ENCODE measurements around the gene SLC5A1.

Gene SLC5A1

GRCh38 chr22:32042924-32043323, at the start of gene SLC5A1:
TSS of gene SLC5A1 (plus strand) at chr22:32043261. CDS start at chr22:32043282, 21 bp downstream.
- no peak for DNase-seq (ENCODE audit: low spot score)

GRCh38 chr22:31995046-31995445, 48.0 kb upstream of the SLC5A1 start:
- no peak for DNase-seq (ENCODE audit: low spot score)

DNA sequence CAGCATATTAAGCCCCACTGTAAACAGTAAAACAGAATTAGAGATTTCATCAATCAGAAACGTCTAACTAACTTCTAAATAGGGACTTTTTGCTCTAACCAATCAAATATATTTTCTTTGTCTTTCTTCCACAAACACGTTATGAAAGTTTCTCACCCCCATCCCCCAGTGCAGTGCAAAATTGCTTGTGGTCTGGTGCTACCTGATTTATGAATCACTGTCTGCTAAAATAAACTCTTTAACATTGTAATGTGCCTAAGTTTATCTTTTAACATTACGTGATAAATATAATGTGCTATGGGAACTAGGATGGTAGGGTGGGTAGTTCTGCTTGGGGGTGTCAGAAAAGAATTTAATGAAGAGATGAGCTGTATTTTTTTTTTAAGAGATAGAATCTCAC, 47.3 kb upstream of the SLC5A1 start:
- DNase-seq (ENCODE audit: low spot score) = no peak

DNA sequence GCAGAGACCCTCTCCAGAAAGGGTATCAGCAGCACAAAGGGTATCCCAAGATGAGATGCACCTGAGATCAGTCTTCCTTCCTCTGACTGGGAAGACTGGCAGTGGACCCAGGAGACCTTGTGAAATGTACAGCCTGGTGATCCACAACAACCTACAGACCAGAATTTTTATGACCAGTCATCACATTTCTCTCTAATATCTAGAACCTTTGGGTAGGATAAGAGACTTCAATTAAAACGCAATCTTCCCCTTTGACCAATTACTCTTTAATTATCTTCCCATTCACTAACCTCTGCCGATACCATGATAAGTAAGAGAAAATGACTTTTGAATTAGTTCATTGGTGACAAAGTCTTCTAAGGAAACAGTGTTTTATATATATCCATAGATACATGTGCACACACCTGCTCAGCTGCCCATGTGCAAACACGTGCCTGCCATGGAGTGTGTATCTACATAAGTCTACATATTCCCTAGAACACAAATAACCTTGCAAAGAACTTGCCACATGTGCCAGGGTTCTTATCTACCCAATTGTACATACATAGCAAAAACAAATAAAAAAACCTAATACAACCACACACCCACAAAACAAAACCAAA, 44.2 kb upstream of the SLC5A1 start:
- no peak for DNase-seq (ENCODE audit: low spot score)

- no peak for DNase-seq (ENCODE audit: low spot score)
Measured at GRCh38 chr22:32000181-32000580, 42.9 kb upstream of the SLC5A1 start.

- DNase-seq (ENCODE audit: low spot score) = no peak
Measured at GRCh38 chr22:32005453-32005852, 37.6 kb upstream of the SLC5A1 start.

DNA sequence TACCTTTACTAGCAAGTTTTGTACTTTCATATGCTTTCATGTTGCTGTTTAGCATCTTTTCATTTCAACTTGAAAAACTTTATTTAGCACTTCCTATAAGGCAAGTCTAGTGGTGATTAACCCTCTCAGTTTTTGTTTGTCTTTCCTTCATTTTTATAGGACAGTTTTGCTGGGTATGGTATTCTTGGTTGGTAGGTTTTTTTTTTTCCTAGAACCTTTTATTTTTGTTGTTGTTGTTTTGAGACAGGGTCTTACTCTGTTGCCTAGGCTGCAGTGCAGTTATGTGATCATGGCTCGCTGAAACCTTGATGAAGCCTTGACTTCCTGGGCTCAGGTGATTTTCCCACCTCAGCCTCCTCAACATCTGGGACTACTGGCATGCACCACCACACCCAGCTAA, 29.9 kb upstream of the SLC5A1 start:
- no peak for DNase-seq (ENCODE audit: low spot score)

DNA sequence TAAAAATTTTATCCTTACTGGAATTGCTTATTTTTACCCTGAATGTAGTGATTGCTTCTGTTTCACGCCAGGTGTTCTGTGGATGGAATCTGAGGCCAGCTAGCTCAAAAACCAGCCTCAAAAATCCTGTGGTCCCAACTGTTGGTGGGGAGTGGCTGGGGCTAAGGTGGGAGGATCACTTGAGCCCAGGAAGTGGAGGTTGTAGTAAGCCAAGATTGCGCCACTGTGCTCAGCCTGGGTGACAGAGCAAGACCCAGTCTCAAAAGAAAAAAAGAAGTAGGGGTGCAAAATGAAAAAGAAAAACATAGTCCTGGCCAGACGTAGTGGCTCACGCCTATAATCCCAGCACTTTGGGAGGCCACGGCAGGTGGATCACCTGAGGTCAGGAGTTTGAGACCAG, 27.0 kb upstream of the SLC5A1 start:
- DNase-seq (ENCODE audit: low spot score) = no peak

- DNase-seq (ENCODE audit: low spot score) = no peak
Measured at GRCh38 chr22:32018056-32018455, 25.0 kb upstream of the SLC5A1 start.

GRCh38 chr22:32020117-32020516, 22.9 kb upstream of the SLC5A1 start:
- peak; percentile 27 for DNase-seq (ENCODE audit: low spot score)

DNA sequence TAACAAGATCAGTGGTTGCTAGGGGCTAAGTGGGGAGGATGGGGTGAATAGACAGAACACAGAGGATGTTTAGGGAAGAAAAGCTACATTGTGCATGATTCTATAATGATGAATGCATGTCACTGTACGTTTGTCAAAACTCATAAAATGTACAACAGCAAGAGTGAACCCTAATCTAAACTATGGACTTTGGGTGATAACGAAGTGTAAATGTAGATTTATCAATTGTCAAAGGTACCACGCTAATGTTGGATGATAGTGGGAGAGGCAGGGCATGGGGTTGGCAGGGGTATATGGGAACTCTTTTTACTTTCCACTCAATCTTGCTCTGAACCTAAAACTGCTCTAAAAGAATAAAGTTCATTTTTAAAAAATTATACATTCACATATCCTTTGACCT, 21.3 kb upstream of the SLC5A1 start:
- DNase-seq (ENCODE audit: low spot score) = no peak

DNA sequence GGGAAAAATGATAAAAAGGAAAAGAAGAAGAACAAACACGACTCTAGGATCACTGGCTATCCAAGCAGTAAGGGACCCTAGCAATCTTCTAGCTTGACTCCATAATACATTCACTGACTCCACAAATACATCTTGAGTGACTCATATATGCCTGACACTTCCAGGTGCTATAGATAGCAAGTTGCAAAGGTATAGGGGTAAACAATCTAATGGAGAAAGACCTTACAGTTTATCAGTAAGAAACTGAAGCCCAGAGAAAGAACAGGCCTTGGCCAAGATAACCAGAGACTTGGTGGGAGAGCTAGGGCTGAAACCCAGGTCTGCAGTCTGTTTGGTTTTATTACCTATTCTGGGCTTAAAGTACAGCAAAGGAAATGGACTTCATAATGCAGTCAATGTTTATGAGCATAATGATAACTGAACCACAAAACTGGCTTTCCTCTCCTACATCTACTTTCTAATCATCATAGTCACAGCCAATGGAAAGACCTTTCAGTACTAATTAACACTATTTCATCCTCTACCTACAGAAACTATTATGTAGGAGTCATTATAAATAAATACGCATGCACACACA, 19.7 kb upstream of the SLC5A1 start:
- no peak for DNase-seq (ENCODE audit: low spot score)

DNA sequence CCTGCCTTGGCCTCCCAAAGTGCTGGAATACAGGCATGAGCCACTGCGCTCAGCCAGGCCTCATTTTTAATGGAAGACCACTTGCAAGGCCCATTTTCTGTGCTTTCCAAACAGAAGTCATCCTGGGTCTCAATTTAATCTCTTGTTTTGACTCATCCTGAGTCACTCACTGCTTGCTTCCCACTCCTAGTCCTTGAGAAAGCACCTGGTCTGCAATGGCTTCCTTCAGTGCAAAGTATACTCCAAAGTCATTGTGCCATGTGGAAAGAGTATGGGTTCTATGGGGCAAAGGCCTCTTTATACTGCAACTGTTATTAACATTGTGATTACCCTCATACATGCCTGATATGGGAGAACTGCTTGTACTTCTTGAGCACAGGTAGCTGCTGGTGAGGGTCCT, 18.3 kb upstream of the SLC5A1 start:
- DNase-seq (ENCODE audit: low spot score) = no peak

DNA sequence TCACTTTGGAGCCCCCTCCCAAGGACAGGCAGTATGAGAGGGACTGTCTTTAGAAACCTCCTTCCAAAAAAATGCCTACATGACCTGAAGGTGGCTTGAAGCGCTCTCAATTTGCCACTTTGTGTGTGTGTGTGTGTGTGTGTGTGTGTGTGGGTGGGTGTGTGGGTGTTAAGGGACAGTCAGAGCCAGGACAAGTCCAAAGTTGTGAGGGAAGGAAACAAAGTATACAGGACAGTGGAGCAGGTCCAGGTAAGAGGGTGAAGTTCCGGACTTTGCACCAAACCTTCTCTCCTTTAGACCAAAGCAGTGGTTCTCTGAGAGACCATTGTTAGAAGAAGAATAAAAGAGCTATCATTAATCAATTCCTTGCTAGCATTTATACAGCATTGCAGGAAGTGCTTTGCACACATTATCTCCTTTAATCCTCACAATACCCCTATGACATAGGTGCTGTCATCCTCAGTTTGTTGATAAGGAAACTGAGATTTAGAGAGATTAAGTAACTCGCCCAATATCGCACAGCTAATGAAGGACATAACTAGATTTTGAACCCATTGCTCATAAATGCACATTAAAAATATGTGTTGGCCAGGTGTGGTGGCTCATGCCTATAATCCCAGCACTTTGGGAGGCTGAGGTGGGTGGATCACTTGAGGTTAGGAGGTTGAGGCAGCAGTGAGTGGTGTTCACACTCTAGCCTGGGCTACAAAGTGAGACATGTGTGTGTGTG, 12.4 kb upstream of the SLC5A1 start:
- DNase-seq (ENCODE audit: low spot score) = no peak

GRCh38 chr22:32031466-32031865, 11.6 kb upstream of the SLC5A1 start:
- no peak for DNase-seq (ENCODE audit: low spot score)

GRCh38 chr22:32034275-32034674, 8.8 kb upstream of the SLC5A1 start:
- no peak for DNase-seq (ENCODE audit: low spot score)

- DNase-seq (ENCODE audit: low spot score) = no peak
Measured at GRCh38 chr22:32037236-32037635, 5.8 kb upstream of the SLC5A1 start.

DNA sequence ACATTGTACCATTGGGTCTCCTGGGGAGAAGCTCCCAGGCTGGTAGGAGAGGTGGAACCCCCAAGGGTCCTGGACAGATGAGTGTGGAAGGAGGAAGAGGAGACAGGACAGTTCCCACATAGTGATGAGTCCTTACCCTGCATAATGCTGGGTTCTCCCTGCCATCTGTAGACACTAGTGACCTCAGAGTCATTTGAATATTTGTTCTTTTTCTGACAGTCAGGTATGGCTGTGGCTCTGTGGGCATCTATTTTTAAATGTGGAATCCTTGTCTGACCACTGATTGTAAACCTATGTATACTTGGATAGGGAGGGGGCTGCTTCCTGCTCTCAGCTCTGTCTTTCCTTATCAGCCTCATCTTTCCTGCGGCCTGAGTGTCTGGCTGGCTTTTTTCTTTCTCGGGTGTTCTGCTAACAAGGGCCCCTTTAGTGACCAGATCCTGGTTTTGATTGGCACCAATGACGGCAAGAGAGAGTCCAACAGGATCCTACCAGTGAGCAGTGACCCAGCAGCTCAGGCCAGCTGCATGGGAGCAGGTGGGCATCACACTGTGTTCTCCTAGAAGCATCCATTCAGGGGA, 2.6 kb upstream of the SLC5A1 start:
- no peak for DNase-seq (ENCODE audit: low spot score)

DNA sequence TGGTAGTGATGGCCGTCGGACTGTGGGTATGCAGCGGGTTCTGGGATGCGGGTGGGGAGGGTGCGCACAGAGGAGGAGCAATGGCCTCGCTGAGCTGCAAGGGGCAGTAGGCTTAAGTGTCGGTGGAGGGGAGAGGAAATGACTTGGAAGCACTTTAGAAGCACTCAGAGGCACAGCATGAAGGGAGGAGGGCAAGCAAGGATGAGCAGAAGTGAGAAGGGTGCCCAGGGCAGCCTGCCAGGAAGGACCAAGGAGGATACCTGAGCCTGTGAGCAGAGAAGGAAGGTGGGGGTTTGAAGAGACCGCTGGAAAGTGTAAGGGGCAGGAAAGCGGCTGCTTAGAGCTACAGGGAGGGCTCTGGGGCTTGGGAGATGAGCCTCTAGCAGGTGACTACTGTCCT, 330 bp downstream of the SLC5A1 start:
- DNase-seq (ENCODE audit: low spot score) = no peak

GRCh38 chr22:32044477-32044876, 1.4 kb downstream of the SLC5A1 start:
- no peak for DNase-seq (ENCODE audit: low spot score)

DNA sequence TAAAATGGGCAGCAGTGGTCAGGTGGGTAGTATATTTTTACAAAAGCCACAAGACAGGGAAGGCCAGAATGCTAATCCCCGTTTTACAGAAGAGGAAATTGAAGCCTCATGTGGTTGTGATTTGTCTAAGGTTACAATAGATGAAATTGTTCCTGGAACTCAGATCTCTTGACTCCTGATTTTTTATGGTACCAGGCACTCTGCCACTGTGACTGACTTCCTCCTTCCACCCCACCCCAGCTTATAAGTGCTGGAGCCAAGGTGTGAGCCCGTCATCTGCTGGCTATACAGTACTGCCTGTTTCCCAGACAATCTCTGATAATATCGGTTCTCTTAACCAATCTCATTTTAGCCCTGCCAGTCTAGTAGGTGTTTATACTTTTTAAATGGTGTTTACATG, 1.9 kb downstream of the SLC5A1 start:
- DNase-seq (ENCODE audit: low spot score) = no peak

GRCh38 chr22:32048069-32048468, 5.0 kb downstream of the SLC5A1 start:
- no peak for DNase-seq (ENCODE audit: low spot score)

All from kidney capillary endothelial cell (primary cell).